Endodermal cell (in vitro differentiated cells): ENCODE results near the gene DLST. TPM values are rescaled to one million over a fixed set of nuclear protein-coding genes. Genes with fewer than 3 reads are reported as not detected.

ENCODE experiments used
- DNase-seq: peaks from one replicate; pipeline ENCODE4 v3.0.0-alpha.2; 2017
- H3K27ac ChIP-seq: 2 replicates; pipeline ENCODE4 v1.5.1; 2013; ENCODE audit warnings: mild to moderate bottlenecking, low read depth, low read length, moderate library complexity
- H3K27me3 ChIP-seq: 2 replicates; pipeline ENCODE4 v1.6.1; 2013; ENCODE audit warnings: mild to moderate bottlenecking, low read length, moderate library complexity; ENCODE audit not compliant: insufficient read depth, control insufficient read depth, poor library complexity, severe bottlenecking
- H3K36me3 ChIP-seq: 2 replicates; pipeline ENCODE4 v1.7.0; 2013; ENCODE audit warnings: mild to moderate bottlenecking, low read length, moderate library complexity; ENCODE audit not compliant: control insufficient read depth, insufficient read depth
- H3K4me1 ChIP-seq: one replicate; pipeline ENCODE4 v1.7.0; 2013; ENCODE audit warnings: low read length; ENCODE audit not compliant: control insufficient read depth, insufficient read depth
- H3K4me3 ChIP-seq: 2 replicates; pipeline ENCODE4 v1.5.1; 2013; ENCODE audit warnings: mild to moderate bottlenecking, low read length, moderate library complexity
- H3K9ac ChIP-seq: 2 replicates; pipeline ENCODE4 v1.6.1; 2013; ENCODE audit warnings: mild to moderate bottlenecking, low read length, moderate library complexity; ENCODE audit not compliant: poor library complexity, severe bottlenecking; ENCODE audit errors: extremely low read depth
- H3K9me3 ChIP-seq: 2 replicates; pipeline ENCODE4 v1.6.1; 2013; ENCODE audit warnings: mild to moderate bottlenecking, low read length, moderate library complexity; ENCODE audit not compliant: control insufficient read depth
- H3K27ac Mint-ChIP-seq: 2 replicates; pipeline ENCODE4 v1.8.0; 2020; ENCODE audit warnings: mixed read lengths
- H3K27me3 Mint-ChIP-seq: 2 replicates; pipeline ENCODE4 v1.8.0; 2021; ENCODE audit warnings: mild to moderate bottlenecking, mixed read lengths; ENCODE audit not compliant: insufficient read depth
- H3K36me3 Mint-ChIP-seq: 2 replicates; pipeline ENCODE4 v1.8.0; 2020; ENCODE audit warnings: low read depth, mixed read lengths
- H3K4me1 Mint-ChIP-seq: 2 replicates; pipeline ENCODE4 v1.8.0; 2020; ENCODE audit warnings: mixed read lengths
- H3K4me3 Mint-ChIP-seq: 2 replicates; pipeline ENCODE4 v1.8.0; 2020; ENCODE audit warnings: mild to moderate bottlenecking, moderate library complexity, mixed read lengths
- H3K9me3 Mint-ChIP-seq: 2 replicates; pipeline ENCODE4 v1.8.0; 2020; ENCODE audit warnings: mild to moderate bottlenecking, mixed read lengths
- CTCF ChIP-seq: fragments of 200-600 bp; sonication (generic); conservative IDR thresholded peaks from 2 replicates; pipeline ENCODE4 v1.5.0; 2021; ENCODE audit warnings: antibody characterized with exemption, mild to moderate bottlenecking
- WGBS, 2 experiments: methylation state at CpG; one replicate each; pipeline versions ENCODE4 v1.1.5 to v1.1.7; 2013; ENCODE audit warnings: missing lambda C conversion rate in 2 of 2, mixed read lengths in 1 of 2; ENCODE audit not compliant: insufficient coverage in 1 of 2, insufficient read length in 1 of 2; 5-methylcytosine and 5-hydroxymethylcytosine counted together
- total RNA-seq, 2 donors: library from RNA; stranded (reverse); fragmentation: NEBNext Ultra II Directional in 1 of 2; extraction: Animal tissue kit (Norgen Biotek cat#: 25700) in 1 of 2; gene quantifications; 2 replicates in 1 of 2; 3 replicates in 1 of 2; pipeline ENCODE4 v1.2.1, GENCODE V29; 2021

The DLST gene
- total RNA-seq, 2 donors from 2014 or later = 119 to 126 TPM

- Histone ChIP-seq H3K9me3 (no peaks in the 10 kb centered on the region), H3K36me3 (no peaks in the 10 kb centered on the region), H3K4me3 (no peak overlapping the region), H3K27ac (peak overlapping the region; percentile 24), H3K27me3 (no peaks in the 10 kb centered on the region), H3K9ac (no peak overlapping the region), H3K4me1 (no peaks in the 10 kb centered on the region)
- TF ChIP-seq CTCF = no peak
- DNase-seq = no peak
- peaks cover 8% of the 10 kb centered on the region for H3K4me1 Mint-ChIP-seq
- H3K36me3 Mint-ChIP-seq = no peaks in the 10 kb centered on the region
- H3K4me3 Mint-ChIP-seq = no peak overlapping the region
- H3K27ac Mint-ChIP-seq = peak overlapping the region; percentile 12
- peaks cover 2% of the 10 kb centered on the region for H3K27me3 Mint-ChIP-seq
- no peaks in the 10 kb centered on the region for H3K9me3 Mint-ChIP-seq
- 85 to 89% methylated on average over 7 to 12 of the region's 12 CpGs for whole genome bisulfite sequencing, 2 experiments
Measured at GRCh38 chr14:74942181-74942580, 60.5 kb downstream of the DLST start.

- WGBS, 2 experiments = 94 to 97% methylated on average over 5 to 10 of the region's 11 CpGs
- H3K9me3 Mint-ChIP-seq = no peaks in the 10 kb centered on the region
- Histone ChIP-seq H3K9me3 (no peaks in the 10 kb centered on the region), H3K4me3 (no peak overlapping the region), H3K9ac (no peak overlapping the region), H3K36me3 (no peaks in the 10 kb centered on the region), H3K27me3 (no peaks in the 10 kb centered on the region), H3K27ac (no peak overlapping the region), H3K4me1 (no peaks in the 10 kb centered on the region)
- no peak overlapping the region for H3K4me3 Mint-ChIP-seq
- no peak for DNase-seq
- H3K4me1 Mint-ChIP-seq = peaks cover 8% of the 10 kb centered on the region
- peaks cover 2% of the 10 kb centered on the region for H3K27me3 Mint-ChIP-seq
- H3K36me3 Mint-ChIP-seq = no peaks in the 10 kb centered on the region
- H3K27ac Mint-ChIP-seq = no peak overlapping the region
- TF ChIP-seq CTCF = no peak
Measured at GRCh38 chr14:74942608-74943007, 60.9 kb downstream of the DLST start.

GRCh38 chr14:74945261-74945851 lies 63.6 kb downstream of the DLST start:
- peak; percentile 85 for TF ChIP-seq CTCF
- 73 to 74% methylated on average over 12 to 17 of the region's 17 CpGs for WGBS, 2 experiments
- no peaks in the 10 kb centered on the region for H3K9me3 ChIP-seq
- no peaks in the 10 kb centered on the region for H3K27me3 Mint-ChIP-seq
- peak overlapping the region; percentile 44 for H3K27ac Mint-ChIP-seq
- no peak overlapping the region for H3K27ac ChIP-seq
- peak; percentile 95 for DNase-seq
- H3K36me3 ChIP-seq = no peaks in the 10 kb centered on the region
- H3K4me1 Mint-ChIP-seq = peaks cover 15% of the 10 kb centered on the region
- H3K9me3 Mint-ChIP-seq = no peaks in the 10 kb centered on the region
- H3K27me3 ChIP-seq = no peaks in the 10 kb centered on the region
- H3K36me3 Mint-ChIP-seq = no peaks in the 10 kb centered on the region
- H3K9ac ChIP-seq = no peak overlapping the region
- H3K4me1 ChIP-seq = no peaks in the 10 kb centered on the region
- H3K4me3 Mint-ChIP-seq = no peak overlapping the region
- no peak overlapping the region for H3K4me3 ChIP-seq
